ENCODE data around the gene ITPR1.
A peak's percentile ranks its signal among the peaks of the same experiment; 100 is the strongest.

The ITPR1 gene

DNA sequence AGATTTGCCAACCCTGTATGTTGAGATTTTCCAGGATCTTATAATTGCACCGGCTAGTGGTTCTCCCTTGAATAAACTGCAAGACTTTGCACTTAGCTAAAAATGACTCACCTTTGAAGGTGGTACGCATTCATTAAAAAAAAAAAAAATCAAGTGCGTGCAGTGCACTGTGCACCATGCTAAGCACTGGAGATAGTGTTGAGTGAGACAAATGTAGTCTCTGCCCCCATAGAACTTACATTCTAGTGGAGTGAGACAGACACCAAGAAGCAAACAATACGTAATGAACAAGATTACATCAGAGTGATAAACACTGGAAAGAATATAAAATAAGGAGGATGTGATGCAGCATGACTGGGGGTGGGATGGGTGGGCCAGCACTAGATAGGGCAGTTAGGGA is 69.4 kb downstream of the ITPR1 start:
- Mint-ChIP-seq H3K27ac (no peak overlapping the region), H3K9me3 (no peaks in the 10 kb centered on the region), H3K4me1 (peaks cover 12% of the 10 kb centered on the region), H3K27me3 (no peaks in the 10 kb centered on the region), H3K4me3 (no peak overlapping the region)
- no peak for DNase-seq
- no peak for ATAC-seq

DNA sequence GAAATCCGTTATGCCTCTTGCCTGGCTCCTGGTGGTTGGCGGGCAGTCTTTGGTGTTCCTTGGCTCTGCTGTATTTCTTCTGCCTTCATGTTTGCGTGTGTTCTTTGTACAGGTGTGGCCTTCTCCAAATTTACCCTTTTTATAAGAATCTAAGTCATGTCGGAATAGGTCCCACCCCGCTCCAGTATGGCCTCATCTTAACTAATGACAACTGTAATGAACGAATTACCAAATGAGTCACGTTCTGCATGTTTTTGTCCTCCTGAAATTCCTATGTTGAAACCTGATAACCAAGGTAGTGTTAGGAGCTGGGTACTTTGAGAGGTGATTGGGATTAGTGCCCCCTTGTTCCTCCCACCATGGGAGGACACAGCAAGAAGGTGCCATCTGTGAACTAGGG is 71.1 kb downstream of the ITPR1 start:
- H3K9me3 Mint-ChIP-seq: no peaks in the 10 kb centered on the region
- H3K4me1 Mint-ChIP-seq: peaks cover 23% of the 10 kb centered on the region
- H3K27me3 Mint-ChIP-seq: no peaks in the 10 kb centered on the region
- DNase-seq (no peak), ATAC-seq (no peak)
- no peak overlapping the region for H3K4me3 Mint-ChIP-seq
- H3K27ac Mint-ChIP-seq: no peak overlapping the region

DNA sequence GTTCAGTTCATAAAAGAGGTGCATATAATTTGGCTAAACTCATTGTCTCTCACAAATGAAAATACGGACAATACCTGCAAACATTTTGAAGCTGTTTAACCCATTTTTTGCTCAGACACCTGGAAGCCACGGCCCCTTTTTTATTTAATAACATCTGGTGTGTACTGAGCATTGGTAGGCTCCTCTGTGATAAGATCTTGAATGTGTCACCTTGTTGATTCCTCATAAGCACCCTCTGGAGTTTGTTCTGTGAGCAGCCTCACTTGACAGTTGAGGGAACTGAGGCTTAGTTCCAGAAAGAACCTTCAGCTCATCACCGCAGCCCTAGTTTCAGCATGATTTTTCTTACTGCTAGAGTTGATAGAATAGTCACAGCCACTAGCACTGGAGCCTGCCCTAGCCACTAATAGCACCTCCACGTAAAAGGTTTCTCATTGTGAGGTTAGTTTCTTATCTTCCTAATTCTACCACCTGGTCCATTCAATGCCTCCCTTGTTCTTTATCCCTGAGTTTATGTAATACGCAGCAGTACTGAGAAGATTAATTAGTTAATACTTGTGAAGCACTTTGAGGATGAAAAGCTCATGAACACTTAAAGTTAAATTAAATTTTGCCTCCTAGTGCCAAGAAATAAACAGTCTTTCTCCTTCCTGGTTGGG is 71.9 kb downstream of the ITPR1 start:
- Mint-ChIP-seq H3K4me1 (peaks cover 23% of the 10 kb centered on the region), H3K27me3 (no peaks in the 10 kb centered on the region), H3K27ac (no peak overlapping the region), H3K9me3 (no peaks in the 10 kb centered on the region), H3K4me3 (no peak overlapping the region)
- no peak for DNase-seq
- ATAC-seq: no peak

DNA sequence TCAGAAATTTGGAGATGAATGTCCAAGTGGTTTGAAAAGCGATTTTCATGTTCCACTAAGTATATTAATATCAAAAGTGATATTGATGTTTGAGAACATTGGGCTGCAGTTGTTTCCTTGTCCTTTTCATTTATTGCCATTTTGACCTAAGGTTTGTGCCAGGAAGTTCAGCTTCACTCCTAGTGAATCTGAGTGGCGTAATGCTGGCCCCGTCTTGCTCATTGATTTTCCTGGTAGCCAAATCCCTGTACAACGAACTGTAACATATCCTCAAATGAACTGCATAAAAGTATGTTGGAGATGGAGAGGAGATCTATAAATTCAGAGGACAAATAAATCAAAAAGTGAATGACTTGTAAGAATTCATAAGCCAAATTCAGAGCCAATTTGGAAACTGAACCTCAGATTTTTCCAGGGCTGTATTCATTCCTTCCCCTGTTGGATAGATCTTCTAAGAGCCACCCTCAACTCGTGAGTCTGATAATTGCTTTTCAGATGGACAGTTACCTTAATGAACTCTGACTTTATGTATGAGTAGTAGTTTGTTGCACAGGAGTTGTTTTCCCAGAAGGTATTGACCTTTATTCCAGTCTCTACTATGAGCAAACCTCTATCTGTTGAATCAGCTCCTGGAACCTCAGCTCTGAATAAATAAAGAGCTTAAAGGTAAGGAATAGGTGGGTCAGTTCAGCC is 72.8 kb downstream of the ITPR1 start:
- no peaks in the 10 kb centered on the region for H3K9me3 Mint-ChIP-seq
- peaks cover 22% of the 10 kb centered on the region for H3K4me1 Mint-ChIP-seq
- no peak for DNase-seq
- peak overlapping the region in 1 of 2 donors; percentile 33 for H3K27ac Mint-ChIP-seq
- ATAC-seq: no peak
- no peaks in the 10 kb centered on the region for H3K27me3 Mint-ChIP-seq
- H3K4me3 Mint-ChIP-seq: no peak overlapping the region

- H3K4me1 Mint-ChIP-seq: peaks cover 35% of the 10 kb centered on the region
- DNase-seq: no peak
- H3K4me3 Mint-ChIP-seq: no peak overlapping the region
- H3K27me3 Mint-ChIP-seq: no peaks in the 10 kb centered on the region
- no peak overlapping the region for H3K27ac Mint-ChIP-seq
- H3K9me3 Mint-ChIP-seq: no peaks in the 10 kb centered on the region
- ATAC-seq: no peak
Measured at GRCh38 chr3:4568841-4569240, 75.7 kb downstream of the ITPR1 start.

DNA sequence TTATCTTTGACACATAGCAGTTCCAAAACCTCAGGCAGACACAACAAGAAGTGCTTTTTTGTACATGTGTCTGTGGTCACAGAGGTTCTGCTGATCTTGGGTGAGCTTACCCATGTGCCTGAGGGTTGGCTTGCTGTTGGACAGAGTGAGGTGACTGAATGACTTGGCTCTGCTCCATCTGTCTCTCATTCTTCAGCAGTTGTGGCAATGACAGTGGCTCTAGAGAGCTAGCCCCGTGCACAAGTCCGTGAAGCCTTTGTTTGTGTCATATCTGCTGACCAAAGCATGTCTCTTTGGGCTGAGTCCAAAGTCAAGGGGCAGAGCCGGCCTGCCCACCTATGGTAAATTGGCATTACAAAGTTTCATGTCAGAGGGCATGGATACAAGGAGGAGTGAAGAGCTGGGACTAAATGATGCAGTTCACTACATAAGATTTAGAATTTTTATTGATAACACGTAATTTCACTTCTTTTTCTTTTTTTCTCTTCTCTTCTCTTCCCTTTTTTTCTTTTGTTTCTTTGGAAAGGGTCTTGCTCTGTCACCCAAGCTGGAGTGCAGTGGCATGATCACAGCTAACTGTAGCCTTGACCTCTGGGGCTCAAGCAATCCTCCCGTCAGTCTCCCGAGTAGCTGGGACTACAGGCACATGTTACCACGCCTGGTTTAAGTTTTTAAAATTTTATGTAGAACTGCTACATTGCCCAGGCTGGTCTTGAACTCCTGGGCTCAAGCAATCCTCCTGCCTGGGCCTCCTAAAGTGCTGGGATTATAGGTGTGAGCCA is 77.9 kb downstream of the ITPR1 start:
- ATAC-seq (peak; percentile 75), DNase-seq (no peak)
- H3K27ac Mint-ChIP-seq: no peak overlapping the region
- H3K4me3 Mint-ChIP-seq: no peak overlapping the region
- H3K4me1 Mint-ChIP-seq: peaks cover 28% of the 10 kb centered on the region
- H3K27me3 Mint-ChIP-seq: no peaks in the 10 kb centered on the region
- H3K9me3 Mint-ChIP-seq: no peaks in the 10 kb centered on the region

DNA sequence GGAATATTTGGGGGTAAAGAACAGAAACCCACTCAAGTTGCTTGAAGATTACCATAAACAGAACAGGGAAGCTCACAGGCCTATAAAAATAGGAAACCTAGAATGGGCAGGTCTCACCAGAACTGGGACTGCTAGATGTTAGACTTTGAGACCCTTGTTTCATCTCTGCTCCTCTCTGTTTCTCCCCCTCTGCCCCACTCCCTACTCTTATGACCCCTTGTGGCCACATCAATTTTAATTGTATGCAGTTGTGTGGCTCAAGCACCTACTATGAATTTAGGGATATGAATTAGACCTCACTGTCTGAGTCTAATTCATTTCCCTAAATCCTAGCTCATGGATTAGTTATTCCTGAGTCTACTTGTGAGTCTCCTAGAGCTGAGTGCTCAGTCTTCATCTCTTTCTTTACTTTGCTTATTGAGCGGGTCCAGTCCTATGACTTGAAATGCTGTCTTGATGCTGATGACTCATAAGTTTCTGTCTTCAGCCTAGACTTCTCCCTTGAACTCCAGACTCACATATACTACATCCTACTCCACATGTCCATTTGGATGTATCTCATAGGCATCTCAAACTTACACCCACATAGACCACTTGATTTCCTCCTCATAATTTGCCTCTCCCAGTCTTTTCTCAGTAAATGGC is 78.7 kb downstream of the ITPR1 start:
- no peak overlapping the region for H3K27ac Mint-ChIP-seq
- H3K9me3 Mint-ChIP-seq: no peaks in the 10 kb centered on the region
- H3K27me3 Mint-ChIP-seq: no peaks in the 10 kb centered on the region
- peaks cover 28% of the 10 kb centered on the region for H3K4me1 Mint-ChIP-seq
- DNase-seq (no peak), ATAC-seq (peak; percentile 63)
- no peak overlapping the region for H3K4me3 Mint-ChIP-seq

DNA sequence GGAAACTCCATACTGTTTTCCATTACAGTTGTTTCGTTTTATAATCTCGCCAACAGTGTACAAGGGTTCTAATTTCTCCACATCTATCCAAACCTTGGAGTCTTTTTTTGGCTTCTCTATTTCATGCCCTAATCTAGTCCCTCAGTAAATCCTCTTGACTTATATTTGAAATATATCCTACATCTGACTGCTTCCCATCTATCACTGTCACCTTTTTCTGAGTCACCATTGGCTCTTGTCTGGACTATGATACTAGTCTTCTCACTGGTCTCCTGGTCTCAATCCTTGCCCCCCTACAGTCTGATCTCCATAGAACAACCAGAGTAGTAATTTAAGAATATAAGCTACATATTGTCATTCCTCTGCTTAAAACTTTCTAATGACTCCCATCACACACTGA is 80.0 kb downstream of the ITPR1 start:
- Mint-ChIP-seq H3K4me3 (no peak overlapping the region), H3K9me3 (no peaks in the 10 kb centered on the region), H3K27ac (no peak overlapping the region), H3K27me3 (no peaks in the 10 kb centered on the region), H3K4me1 (peaks cover 22% of the 10 kb centered on the region)
- DNase-seq (no peak), ATAC-seq (no peak)

GRCh38 chr3:4574426-4574965 is 81.3 kb downstream of the ITPR1 start:
- H3K27me3 Mint-ChIP-seq: no peaks in the 10 kb centered on the region
- peak overlapping the region in 1 of 2 donors; percentile 20 for H3K27ac Mint-ChIP-seq
- H3K4me1 Mint-ChIP-seq: peaks cover 16% of the 10 kb centered on the region
- ATAC-seq (no peak), DNase-seq (no peak)
- H3K9me3 Mint-ChIP-seq: no peaks in the 10 kb centered on the region
- H3K4me3 Mint-ChIP-seq: no peak overlapping the region

DNA sequence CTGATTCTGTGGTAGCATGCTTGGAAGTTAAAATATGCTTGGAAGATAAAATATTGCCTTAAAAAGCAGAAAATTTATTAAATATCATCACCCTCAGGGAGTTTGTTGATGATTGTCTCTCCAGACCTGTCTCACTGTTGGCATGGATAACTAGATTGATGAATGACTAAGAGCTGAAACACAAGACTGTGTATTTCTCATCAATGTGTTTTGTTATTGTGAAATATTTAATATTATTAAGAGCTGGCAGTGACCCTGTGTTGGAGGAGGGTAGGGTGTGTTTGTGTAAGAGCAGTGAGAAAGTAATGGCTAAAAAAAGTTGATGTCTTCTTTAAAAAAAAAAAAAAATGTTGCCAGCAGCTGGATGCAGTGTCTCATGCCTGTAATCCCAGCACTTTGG is 82.2 kb downstream of the ITPR1 start:
- DNase-seq (no peak), ATAC-seq (no peak)
- H3K9me3 Mint-ChIP-seq: no peaks in the 10 kb centered on the region
- no peak overlapping the region for H3K4me3 Mint-ChIP-seq
- H3K4me1 Mint-ChIP-seq: peaks cover 16% of the 10 kb centered on the region
- H3K27ac Mint-ChIP-seq: no peak overlapping the region
- H3K27me3 Mint-ChIP-seq: no peaks in the 10 kb centered on the region

DNA sequence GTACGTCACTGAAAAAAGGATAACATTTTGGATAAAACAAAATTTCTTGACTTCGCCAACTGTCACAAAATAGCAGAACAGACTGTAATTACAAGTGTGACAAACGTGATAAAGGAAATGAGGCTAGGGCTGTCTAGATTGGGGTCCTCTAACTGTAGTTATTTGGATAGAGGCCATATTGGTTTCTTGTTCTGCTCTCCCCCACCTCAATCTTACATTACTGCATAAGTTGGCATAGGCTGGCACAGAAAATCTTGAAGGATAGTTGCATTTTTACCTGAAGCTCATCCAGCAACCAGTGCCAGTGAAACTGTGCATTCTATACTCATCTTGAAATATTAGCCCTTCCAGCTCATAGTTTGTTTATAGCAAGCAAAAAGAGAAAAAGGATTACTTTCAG is 84.6 kb downstream of the ITPR1 start:
- Mint-ChIP-seq H3K27me3 (no peaks in the 10 kb centered on the region), H3K9me3 (no peaks in the 10 kb centered on the region), H3K4me1 (peaks cover 17% of the 10 kb centered on the region), H3K27ac (no peak overlapping the region), H3K4me3 (no peak overlapping the region)
- ATAC-seq (no peak), DNase-seq (no peak)

DNA sequence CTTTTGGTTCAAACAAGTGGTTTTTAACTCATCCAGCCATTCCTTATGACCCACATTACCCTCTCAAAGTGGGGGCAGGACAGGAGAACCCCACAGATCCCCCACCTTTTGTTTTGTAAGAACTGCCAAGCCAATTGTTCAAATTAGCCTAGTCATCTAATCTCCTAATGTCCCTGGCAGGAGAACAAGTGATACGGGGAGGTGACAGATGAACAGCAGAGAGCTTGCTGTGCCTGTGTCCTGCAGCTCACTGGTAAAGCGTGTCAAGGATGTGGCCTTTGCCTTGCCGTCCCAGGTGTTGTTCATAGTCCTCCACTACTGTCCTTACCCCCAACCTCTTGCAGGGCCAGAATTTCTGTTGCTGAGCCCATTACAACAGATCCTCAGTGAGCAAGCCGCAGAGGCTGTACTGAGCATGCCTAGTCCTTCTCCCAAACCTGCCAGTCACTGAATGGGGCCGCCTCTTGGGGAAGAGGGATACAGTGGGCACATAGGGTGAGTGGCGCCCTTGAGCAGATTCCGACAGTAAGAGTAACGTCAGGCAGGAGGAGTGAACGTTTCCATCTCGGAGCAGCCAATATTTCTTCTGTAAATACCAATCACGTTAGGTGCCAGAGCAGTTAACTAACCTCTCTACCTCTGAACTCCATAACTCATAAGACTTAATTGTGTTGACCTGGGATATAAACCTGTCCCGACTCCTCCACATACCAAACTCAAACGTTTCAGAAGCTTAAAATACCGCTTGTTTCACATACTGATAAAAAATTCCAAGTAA is 87.4 kb downstream of the ITPR1 start:
- no peak for DNase-seq
- Mint-ChIP-seq H3K9me3 (no peaks in the 10 kb centered on the region), H3K27ac (no peak overlapping the region), H3K27me3 (no peaks in the 10 kb centered on the region), H3K4me3 (no peak overlapping the region), H3K4me1 (peaks cover 42% of the 10 kb centered on the region)
- no peak for ATAC-seq

DNA sequence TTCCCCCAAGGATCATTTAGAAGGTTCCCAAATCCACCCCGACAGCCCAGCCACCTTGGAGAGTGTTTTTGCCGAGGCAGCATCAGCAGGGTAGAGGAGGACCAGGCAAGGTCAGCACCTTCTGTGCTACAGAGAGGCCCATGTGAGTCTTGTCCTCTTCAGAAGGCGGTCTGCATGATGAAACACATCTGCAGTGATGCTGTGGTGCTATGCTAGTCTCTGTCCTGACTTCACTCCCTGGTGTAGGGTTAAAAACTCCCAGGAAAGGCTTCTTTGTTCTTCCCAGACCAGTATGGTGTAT is 87.9 kb downstream of the ITPR1 start:
- no peak for ATAC-seq
- H3K9me3 Mint-ChIP-seq: no peaks in the 10 kb centered on the region
- no peak for DNase-seq
- no peak overlapping the region for H3K4me3 Mint-ChIP-seq
- no peaks in the 10 kb centered on the region for H3K27me3 Mint-ChIP-seq
- H3K27ac Mint-ChIP-seq: no peak overlapping the region
- peaks cover 45% of the 10 kb centered on the region for H3K4me1 Mint-ChIP-seq

- DNase-seq (no peak), ATAC-seq (no peak)
- no peak overlapping the region for H3K4me3 Mint-ChIP-seq
- H3K27me3 Mint-ChIP-seq: no peaks in the 10 kb centered on the region
- peaks cover 49% of the 10 kb centered on the region for H3K4me1 Mint-ChIP-seq
- H3K9me3 Mint-ChIP-seq: no peaks in the 10 kb centered on the region
- no peak overlapping the region for H3K27ac Mint-ChIP-seq
Measured at GRCh38 chr3:4581498-4581897, 88.3 kb downstream of the ITPR1 start.

DNA sequence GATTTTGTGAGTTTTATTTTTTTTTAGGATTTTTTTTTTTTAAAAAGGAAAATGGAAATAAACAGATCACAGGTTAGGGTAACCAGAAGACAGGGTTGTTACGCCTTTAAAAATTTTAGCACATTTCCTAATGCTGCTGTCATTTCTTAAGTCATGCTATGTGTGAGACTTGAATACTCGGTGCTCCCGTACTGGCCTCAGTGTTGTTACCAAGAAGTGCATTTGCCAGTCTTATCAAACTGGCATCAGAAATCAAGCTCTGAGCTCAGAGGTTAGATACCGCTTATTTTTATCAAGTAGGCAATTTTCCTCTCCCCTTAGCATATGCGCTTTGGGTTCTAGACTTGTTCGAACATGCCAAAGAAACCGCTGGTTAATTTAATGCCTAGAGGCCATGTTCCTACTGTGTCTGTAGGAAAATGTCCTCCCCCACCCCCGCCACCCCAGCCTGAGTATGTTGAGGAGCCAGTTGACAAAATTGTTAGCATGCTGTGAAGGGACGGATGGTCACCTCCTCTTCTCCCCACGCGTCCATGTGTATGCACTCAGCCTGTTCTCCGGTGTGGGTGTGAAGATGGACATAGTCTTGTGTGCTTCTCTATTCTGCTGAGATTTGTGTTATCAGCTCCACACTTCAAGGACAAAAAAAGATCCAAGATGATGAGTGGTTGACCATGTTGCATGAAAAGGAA is 88.9 kb downstream of the ITPR1 start:
- ATAC-seq (no peak), DNase-seq (no peak)
- Mint-ChIP-seq H3K4me3 (no peak overlapping the region), H3K27me3 (no peaks in the 10 kb centered on the region), H3K9me3 (no peaks in the 10 kb centered on the region), H3K27ac (no peak overlapping the region), H3K4me1 (peaks cover 55% of the 10 kb centered on the region)

All from stimulated activated naive CD8-positive, alpha-beta T cell treated with anti-CD3 and anti-CD28 coated beads, Interleukin-15, amount 100 ng/mL, for 72 hours (primary cell).